HepG2 (cell line): Measurements from ENCODE around the gene INPP4B. TPM values are rescaled to one million over a fixed set of nuclear protein-coding genes. Genes with fewer than 3 reads are reported as not detected.
"Not testable (repeated sequence)": the region's sequence is repeated elsewhere in the genome, so short reads cannot be mapped to it uniquely, and the experiment has no call there.

Experiments
- ATAC-seq: fragments of 200-7000 bp; cut with Tn5 transposase; 3 replicates; pipeline ENCODE4 v1.9.1; 2020; ENCODE audit warnings: mild to moderate bottlenecking, moderate library complexity
- BruUV-seq: library from RNA; stranded (reverse); fragments of 400-500 nt; replicated peaks from 2 replicates; lab custom pipeline; 2021; lab: Mats Ljungman, UMichigan
- CTCF ChIA-PET: fragments of 300-600 bp; formaldehyde crosslinking; extraction: SDS; loops from one replicate; lab custom pipeline; 2021; ENCODE audit warnings: low total read pairs, inconsistent platforms, low intra/inter-chr PET ratio; lab: Yijun Ruan, JAX
- POLR2A ChIA-PET: fragments of 350-600 bp; sonication (Branson Sonifier 250); formaldehyde crosslinking; loops from one replicate; lab custom pipeline; 2020; ENCODE audit warnings: antibody characterized with exemption, inconsistent platforms; lab: Yijun Ruan, JAX
- DNase-seq: peaks from one replicate; pipeline ENCODE4 v3.0.0-alpha.2; 2015; ENCODE audit warnings: low spot score
- FAIRE-seq: peaks from 3 replicates; lab custom pipeline; 2011; peaks lifted over from hg19 to GRCh38; lab: Jason Lieb, UNC
- H2AFZ ChIP-seq: one replicate; pipeline ENCODE4 v1.6.1; 2011; ENCODE audit warnings: low read length, inconsistent platforms
- H3K27ac ChIP-seq: fragments of 300-600 bp; 3 replicates; pipeline ENCODE4 v1.8.0; 2011; ENCODE audit warnings: mixed run types, mild to moderate bottlenecking, mixed read lengths, low read length, inconsistent platforms; ENCODE audit not compliant: insufficient read depth; ENCODE audit errors: extremely low read length
- H3K27me3 ChIP-seq, 2 experiments: fragments of 200-600 bp in 1 of 2; 2 replicates in 1 of 2; 3 replicates in 1 of 2; pipeline versions ENCODE4 v1.6.0 to v1.8.0; 2011; ENCODE audit warnings: low read length in 2 of 2, mild to moderate bottlenecking in 2 of 2, moderate library complexity in 2 of 2, inconsistent platforms in 1 of 2; ENCODE audit not compliant: insufficient read depth in 2 of 2, control insufficient read depth in 1 of 2
- H3K36me3 ChIP-seq, 2 experiments: fragments of 200-600 bp in 1 of 2; replicated peaks in 1 of 2; 2 replicates in 1 of 2; 3 replicates in 1 of 2; pipeline versions ENCODE4 v1.5.1 to v1.8.0; 2011; ENCODE audit warnings: low read length in 2 of 2, inconsistent platforms in 1 of 2; ENCODE audit not compliant: insufficient read depth in 2 of 2, control insufficient read depth in 1 of 2
- H3K4me1 ChIP-seq: 2 replicates; pipeline ENCODE4 v1.5.1; 2012; ENCODE audit warnings: low read length, inconsistent platforms; ENCODE audit not compliant: insufficient read depth
- H3K4me2 ChIP-seq: 2 replicates; pipeline ENCODE4 v1.6.0; 2011; ENCODE audit warnings: low read depth, low read length, inconsistent platforms
- H3K4me3 ChIP-seq, 3 experiments: fragments of 200-600 bp in 1 of 3; sonication (generic), shearing (Covaris generic) in 1 of 3; replicated peaks in 1 of 3; 2 replicates each; pipeline ENCODE4 v1.5.1; 2011 to 2016; ENCODE audit warnings: low read length in 3 of 3, inconsistent platforms in 2 of 3, low read depth in 2 of 3, mild to moderate bottlenecking in 2 of 3, control low read depth in 1 of 3, mixed read lengths in 1 of 3; ENCODE audit not compliant: insufficient read depth in 1 of 3
- H3K79me2 ChIP-seq: one replicate; pipeline ENCODE4 v1.6.1; 2011; ENCODE audit warnings: low read length, inconsistent platforms; ENCODE audit not compliant: insufficient read depth
- H3K9ac ChIP-seq: 2 replicates; pipeline ENCODE4 v1.6.0; 2011; ENCODE audit warnings: mild to moderate bottlenecking, low read depth, low read length, inconsistent platforms; ENCODE audit not compliant: insufficient read depth
- H3K9me3 ChIP-seq: 2 replicates; pipeline ENCODE4 v1.5.1; 2012; ENCODE audit warnings: mild to moderate bottlenecking, low read length
- H4K20me1 ChIP-seq: 2 replicates; pipeline ENCODE4 v1.6.0; 2011; ENCODE audit warnings: inconsistent platforms, mild to moderate bottlenecking, low read length, moderate library complexity; ENCODE audit not compliant: insufficient read depth
- GMEB2 ChIP-seq: IDR thresholded peaks from 2 replicates; pipeline ENCODE4 v1.6.1; 2016; ENCODE audit warnings: missing biosample characterization, missing genetic modification reagents, low read depth
- PAWR ChIP-seq: sonication (generic); formaldehyde crosslinking; IDR thresholded peaks from 2 replicates; pipeline ENCODE4 v1.4.0; 2020; ENCODE audit warnings: missing genetic modification reagents, mild to moderate bottlenecking, borderline replicate concordance
- POGK ChIP-seq: sonication (generic); formaldehyde crosslinking; conservative IDR thresholded peaks from 2 replicates; pipeline ENCODE4 v1.8.0; 2022; ENCODE audit warnings: mild to moderate bottlenecking, moderate library complexity, missing genetic modification reagents
- ZNF142 ChIP-seq: sonication (generic); formaldehyde crosslinking; IDR thresholded peaks from 2 replicates; pipeline ENCODE4 v1.4.0; 2020; ENCODE audit warnings: missing genetic modification reagents
- ZNF30 ChIP-seq: sonication (generic); formaldehyde crosslinking; IDR thresholded peaks from 2 replicates; pipeline ENCODE4 v1.5.0; 2020; ENCODE audit warnings: mild to moderate bottlenecking, missing genetic modification reagents
- ZNF354B ChIP-seq: sonication (generic); formaldehyde crosslinking; IDR thresholded peaks from 2 replicates; pipeline ENCODE4 v1.8.0; 2022; ENCODE audit warnings: mild to moderate bottlenecking, missing genetic modification reagents
- ZNF577 ChIP-seq: sonication (generic); formaldehyde crosslinking; IDR thresholded peaks from 2 replicates; pipeline ENCODE4 v1.4.0; 2020; ENCODE audit warnings: mild to moderate bottlenecking, low read depth, missing genetic modification reagents, borderline replicate concordance
- ZNF709 ChIP-seq: sonication (generic); formaldehyde crosslinking; IDR thresholded peaks from 2 replicates; pipeline ENCODE4 v1.5.0; 2020; ENCODE audit warnings: mild to moderate bottlenecking, missing genetic modification reagents
- WGBS: methylation state at CpG from one replicate; pipeline ENCODE4 v1.1.6; 2017; ENCODE audit warnings: low lambda C conversion rate; 5-methylcytosine and 5-hydroxymethylcytosine counted together
- in situ Hi-C: cut with HindIII; loops from 2 replicates; pipeline ENCODE4 v1.10.0; 2017; ENCODE audit warnings: low pct_unique_long_range_greater_than_20kb; ENCODE audit not compliant: extremely low pct_ligation_motif_present
- intact Hi-C: fragments of 100-400 bp; cut with micrococcal nuclease; formaldehyde crosslinking; loops from one replicate; pipeline ENCODE4 v1.10.0; 2022; ENCODE audit not compliant: unreplicated experiment
- polyA plus RNA-seq, 8 experiments: library from polyadenylated mRNA; depleted of rRNA in 3 of 8; stranded (reverse) in 7 of 8; unstranded in 1 of 8; fragments of >200 nt; fragmentation: Illumina TruSeq in 4 of 8; extraction: Trizol in 4 of 8; gene quantifications; 2 replicates each; pipeline versions ENCODE4 v1.2.1 to v1.2.3, GENCODE V29; 2011 to 2016; ENCODE audit warnings: low read depth in 4 of 8, missing spikeins in 1 of 8, mixed read lengths in 1 of 8; ENCODE audit not compliant: insufficient read depth in 1 of 8
- total RNA-seq, 5 experiments: library from RNA; depleted of rRNA; stranded (reverse); fragments of >200 nt; fragmentation: Illumina TruSeq; extraction: Trizol; gene quantifications; 2 replicates each; pipeline ENCODE4 v1.2.3, GENCODE V29; 2016; ENCODE audit warnings: low read depth in 1 of 5

The INPP4B gene
- total and polyA plus RNA-seq, 2 of the 13 experiments (the other 11 are each of a cell fraction or from before 2014, with no cell fraction given): not detected

- H3K4me3 ChIP-seq, intact Hi-C loops, H3K4me2 ChIP-seq, H3K36me3 ChIP-seq, FAIRE-seq, POLR2A ChIA-PET, ATAC-seq, BruUV-seq, H3K4me1 ChIP-seq, H3K27me3 ChIP-seq, H2AFZ ChIP-seq, H4K20me1 ChIP-seq, H3K79me2 ChIP-seq, H3K27ac ChIP-seq, H3K9ac ChIP-seq, CTCF ChIA-PET, DNase-seq, in situ Hi-C loops: not testable (repeated sequence)
- peaks cover 21% of the 10 kb centered on the region for H3K9me3 ChIP-seq
- 0% methylated on average over 5 of the region's 8 CpGs for WGBS
These were observed 779.5 kb downstream of the INPP4B start for GRCh38 chr4:142066562-142066961.

GRCh38 chr4:142065086-142065647, 780.9 kb downstream of the INPP4B start:
- Histone ChIP-seq H3K4me2 (no peak overlapping the region), H3K4me3 (no peak overlapping the region), H3K79me2 (no peaks in the 10 kb centered on the region), H3K4me1 (no peaks in the 10 kb centered on the region), H2AFZ (no peak overlapping the region), H3K27me3 (no peaks in the 10 kb centered on the region), H3K27ac (no peak overlapping the region), H4K20me1 (no peaks in the 10 kb centered on the region), H3K9ac (no peak overlapping the region), H3K36me3 (no peaks in the 10 kb centered on the region), H3K9me3 (peaks cover 21% of the 10 kb centered on the region)
- intact Hi-C loops (no loop called here), in situ Hi-C loops (no loop called here)
- ChIA-PET CTCF (no interaction called here), POLR2A (no interaction called here)
- 3% methylated on average over 2 of the region's 2 CpGs for WGBS
- ATAC-seq (no peak), DNase-seq (no peak), FAIRE-seq (no peak)
- no TSS peak for BruUV-seq
- TF ChIP-seq ZNF30 (CRISPR knock-in tag): no peak
- TF ChIP-seq PAWR: no peak
- TF ChIP-seq ZNF709 (CRISPR knock-in tag): no peak
- TF ChIP-seq GMEB2 (CRISPR knock-in tag): no peak
- no peak for TF ChIP-seq ZNF142 (CRISPR knock-in tag)
- TF ChIP-seq POGK (CRISPR knock-in tag): no peak
- TF ChIP-seq ZNF354B (CRISPR knock-in tag): no peak
- TF ChIP-seq ZNF577 (CRISPR knock-in tag): no peak
